Measurements from ENCODE around the gene B9D2.
A peak's percentile ranks its signal among the peaks of the same experiment; 100 is the strongest.
"Not testable (repeated sequence)": the region's sequence is repeated elsewhere in the genome, so short reads cannot be mapped to it uniquely, and the experiment has no call there.

The B9D2 gene

DNA sequence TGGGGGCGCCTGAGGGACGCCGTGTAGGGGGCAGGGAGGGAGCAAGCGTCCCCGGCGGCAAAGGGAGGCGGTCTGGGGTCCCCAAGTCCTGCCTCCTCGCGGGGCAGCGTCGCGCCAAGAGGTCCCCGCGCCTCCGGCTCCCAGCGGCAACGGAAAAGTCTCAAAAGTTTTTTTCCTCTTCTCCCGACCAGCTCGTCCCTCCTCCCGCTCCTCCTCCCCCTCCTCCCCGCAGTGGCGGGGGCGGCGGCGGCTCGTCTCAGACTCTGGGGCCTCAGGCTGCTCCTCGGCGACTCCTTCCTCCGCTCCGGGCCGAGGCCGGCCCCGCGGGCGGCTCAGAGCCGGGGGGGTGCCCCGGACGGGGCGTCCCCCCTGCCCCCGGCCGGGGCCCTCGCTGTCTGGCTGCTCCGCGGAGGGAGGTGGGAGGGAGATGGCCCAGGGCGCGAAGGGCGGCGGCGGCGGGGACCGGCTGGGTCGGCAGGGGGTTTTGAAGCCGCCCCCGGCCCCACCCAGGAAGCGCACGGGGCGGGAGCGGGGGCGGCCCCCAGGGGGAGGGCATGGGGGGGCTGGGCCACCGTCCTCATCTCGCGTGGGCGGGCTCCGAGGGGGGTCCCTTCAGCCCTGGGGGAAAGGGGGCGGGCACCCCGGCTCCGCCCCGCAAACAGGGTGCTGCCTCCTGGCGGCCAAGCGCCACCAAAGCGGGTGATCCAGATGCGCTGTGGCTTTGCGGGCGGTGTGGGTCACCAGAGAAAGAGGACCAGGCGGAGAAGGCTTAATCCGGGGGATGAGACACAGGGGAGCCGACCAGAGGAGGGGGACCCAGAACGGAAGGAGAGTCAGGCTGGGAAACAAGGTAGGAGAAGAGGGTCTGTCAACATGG lies 10.2 kb downstream of the B9D2 start, which contains the start of gene TGFB1:
Gene TGFB1 (minus strand): TSS at position 457 of the 877 bp plus-strand sequence. CDS start 878 bp downstream, outside the sequence.
- DNase-seq, result peak; percentile 91

DNA sequence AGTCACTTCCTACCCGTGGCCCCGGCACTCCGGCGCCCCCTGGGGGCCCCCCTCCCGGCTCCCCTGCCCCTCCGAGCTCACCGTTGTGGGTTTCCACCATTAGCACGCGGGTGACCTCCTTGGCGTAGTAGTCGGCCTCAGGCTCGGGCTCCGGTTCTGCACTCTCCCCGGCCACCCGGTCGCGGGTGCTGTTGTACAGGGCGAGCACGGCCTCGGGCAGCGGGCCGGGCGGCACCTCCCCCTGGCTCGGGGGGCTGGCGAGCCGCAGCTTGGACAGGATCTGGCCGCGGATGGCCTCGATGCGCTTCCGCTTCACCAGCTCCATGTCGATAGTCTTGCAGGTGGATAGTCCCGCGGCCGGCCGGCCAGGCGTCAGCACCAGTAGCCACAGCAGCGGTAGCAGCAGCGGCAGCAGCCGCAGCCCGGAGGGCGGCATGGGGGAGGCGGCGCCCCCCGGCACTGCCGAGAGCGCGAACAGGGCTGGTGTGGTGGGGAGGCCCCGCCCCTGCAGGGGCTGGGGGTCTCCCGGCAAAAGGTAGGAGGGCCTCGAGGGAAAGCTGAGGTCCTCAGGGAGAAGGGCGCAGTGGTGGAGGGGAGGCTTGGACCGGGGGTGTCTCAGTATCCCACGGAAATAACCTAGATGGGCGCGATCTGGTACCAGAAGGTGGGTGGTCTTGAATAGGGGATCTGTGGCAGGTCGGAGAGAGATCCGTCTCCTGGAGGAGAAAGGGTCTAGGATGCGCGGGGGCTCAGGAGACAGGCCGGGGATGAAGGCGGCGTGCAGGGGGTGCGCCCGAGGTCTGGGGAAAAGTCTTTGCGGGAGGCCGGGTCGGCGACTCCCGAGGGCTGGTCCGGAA lies 11.1 kb downstream of the B9D2 start:
- peak; percentile 78 to 84 for DNase-seq

DNA sequence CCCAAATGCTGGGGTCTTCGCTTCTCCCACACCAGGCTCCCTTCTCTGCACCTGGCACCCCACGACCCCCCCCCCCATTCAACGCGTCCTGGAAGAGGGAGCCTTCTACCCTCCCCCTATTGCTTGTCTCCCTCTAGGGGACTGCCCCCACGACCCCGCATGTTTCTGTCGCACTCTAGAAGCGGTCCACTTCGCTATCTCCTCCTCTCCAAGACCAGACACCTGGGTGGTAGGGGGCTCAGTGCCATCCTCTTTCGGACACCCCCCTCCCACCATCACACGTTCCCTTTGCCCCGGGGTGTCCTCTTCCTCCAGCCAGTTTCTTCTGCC lies 11.7 kb downstream of the B9D2 start:
- no peak for DNase-seq

- DNase-seq, result peak; percentile 83 to 86
These were observed 12.4 kb downstream of the B9D2 start for GRCh38 chr19:41351339-41352245.

DNA sequence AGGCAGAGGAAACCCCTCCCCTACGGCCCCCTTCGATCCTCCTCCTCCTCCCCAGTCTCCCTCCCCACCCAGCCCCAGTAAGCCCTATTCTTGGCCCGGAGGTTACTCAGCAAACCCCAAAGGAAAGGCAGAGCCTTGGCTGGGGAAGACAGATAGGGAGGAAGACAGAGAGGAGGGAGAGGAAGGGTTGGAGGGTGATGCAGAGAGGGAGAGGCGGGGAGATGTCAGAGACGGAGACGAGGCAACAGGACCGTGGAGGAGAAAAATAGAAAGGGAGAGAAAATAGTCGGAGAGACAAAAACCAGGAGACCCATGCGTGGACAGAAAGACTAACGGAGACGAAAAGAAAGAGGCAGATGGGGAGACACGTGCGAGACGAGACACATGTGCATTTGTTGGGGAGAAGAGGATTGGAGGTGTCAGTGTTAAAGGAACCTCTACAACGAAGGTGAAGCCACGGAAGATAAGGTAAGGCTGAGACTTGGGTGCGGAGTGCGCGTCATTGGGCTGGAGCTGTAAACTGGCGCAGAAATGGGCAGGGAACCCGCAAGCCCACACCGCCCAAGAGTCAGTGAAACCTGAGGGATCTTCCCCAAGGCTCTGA lies 13.1 kb downstream of the B9D2 start:
- no peak for DNase-seq

DNA sequence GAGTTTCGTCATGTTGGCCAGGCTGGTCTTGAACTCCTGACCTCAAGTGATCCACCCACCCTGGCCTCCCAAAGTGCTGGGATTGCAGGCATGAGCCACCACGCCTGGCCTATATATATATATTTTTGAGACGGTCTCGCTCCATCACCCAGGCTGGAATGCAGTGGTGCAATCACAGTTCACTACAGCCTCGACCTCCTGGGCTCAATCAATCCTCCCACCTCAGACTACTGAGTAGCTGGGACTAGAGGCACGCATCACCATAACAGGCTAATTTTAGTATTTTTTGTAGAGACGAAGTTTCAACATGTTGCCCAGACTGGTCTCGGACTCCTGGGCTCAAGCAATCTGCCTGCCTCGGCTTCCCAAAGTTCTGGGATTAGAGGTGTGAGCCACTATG lies 17.0 kb downstream of the B9D2 start:
- not testable (repeated sequence) for DNase-seq

DNA sequence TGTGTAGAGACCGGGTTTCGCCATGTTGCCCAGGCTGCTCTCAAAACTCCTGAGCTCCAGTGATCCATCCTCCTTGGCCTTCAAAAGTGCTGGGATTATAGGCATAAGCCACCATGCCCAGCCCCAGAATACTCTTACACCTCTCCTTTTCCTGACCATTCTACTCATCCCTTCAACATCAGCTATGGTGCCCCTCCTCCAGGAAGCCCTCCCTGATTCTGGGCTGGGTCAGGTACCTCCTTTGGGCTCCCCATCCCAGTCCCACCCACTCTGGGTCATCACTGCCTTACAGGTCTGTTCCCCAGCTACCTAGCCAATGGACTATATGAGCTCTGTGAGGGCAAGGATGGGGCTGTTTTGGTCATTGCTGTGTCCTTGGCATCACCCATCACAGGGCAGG lies 19.8 kb downstream of the B9D2 start:
- no peak for DNase-seq

- DNase-seq, result no peak
These were observed 22.1 kb downstream of the B9D2 start for GRCh38 chr19:41341669-41342490.

DNA sequence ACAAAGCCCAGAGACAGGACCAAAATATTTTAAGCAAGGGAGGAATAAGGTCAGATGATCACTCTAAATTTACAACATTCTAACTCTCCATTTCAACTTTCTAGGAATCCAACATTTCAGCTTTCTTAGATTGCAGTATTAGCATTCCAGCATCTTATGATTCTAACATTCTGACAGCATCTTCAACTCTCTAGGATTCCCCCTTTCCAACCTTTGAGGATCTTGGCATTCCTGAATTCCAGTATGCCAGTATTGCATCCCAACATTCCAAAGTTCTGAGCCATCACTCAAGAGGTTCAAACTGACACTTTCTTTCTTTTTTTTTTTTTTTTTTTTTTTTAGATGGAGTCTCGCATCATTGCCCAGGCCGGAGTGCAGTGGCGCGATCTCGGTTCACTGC lies 24.0 kb downstream of the B9D2 start:
- DNase-seq, result no peak

- DNase-seq, result no peak
These were observed 28.5 kb downstream of the B9D2 start for GRCh38 chr19:41335467-41335866.

GRCh38 chr19:41334793-41335192 lies 29.2 kb downstream of the B9D2 start:
- DNase-seq, result no peak

DNA sequence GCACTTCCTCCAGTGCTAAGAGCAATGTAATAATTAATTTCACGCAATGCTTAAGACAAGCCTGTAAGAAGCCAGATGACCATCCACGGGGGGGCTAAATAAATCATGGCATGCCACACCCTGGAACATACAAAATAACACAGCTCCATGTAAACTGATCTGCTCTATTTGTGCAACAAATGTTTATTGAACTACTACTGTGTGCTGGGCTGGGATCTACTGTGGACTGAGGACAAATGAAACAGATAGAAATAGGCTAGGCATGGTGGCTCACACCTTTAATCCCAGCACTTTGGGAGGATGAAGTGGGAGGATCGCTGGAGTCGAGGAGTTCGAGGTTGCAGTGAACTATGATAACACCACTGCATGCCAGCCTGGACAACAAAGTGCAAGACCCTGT lies 31.5 kb downstream of the B9D2 start:
- no peak for DNase-seq

GRCh38 chr19:41332000-41332399 lies 31.9 kb downstream of the B9D2 start:
- DNase-seq, result no peak

- no peak for DNase-seq
These were observed 32.8 kb downstream of the B9D2 start for GRCh38 chr19:41330946-41331678.

DNA sequence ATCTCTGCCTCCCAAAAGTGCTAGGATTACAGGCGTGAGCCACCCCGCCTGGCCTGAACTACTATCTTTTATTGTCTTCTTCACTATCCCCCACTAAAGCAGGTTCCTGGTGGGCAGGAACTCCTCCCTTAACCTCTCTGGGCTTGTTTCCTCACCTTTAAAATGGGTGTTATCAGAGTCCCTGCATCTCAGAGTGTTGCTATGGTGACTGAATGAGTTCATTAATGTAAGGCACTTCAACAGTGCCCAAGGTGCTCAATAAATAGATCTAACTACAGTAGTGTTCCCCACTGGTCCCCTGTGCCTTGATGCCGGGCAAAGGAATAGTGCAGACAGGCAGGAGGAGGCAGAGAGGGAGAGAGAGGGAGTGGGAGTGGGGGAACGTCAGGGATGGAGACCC lies 33.5 kb downstream of the B9D2 start:
- DNase-seq, result no peak

DNA sequence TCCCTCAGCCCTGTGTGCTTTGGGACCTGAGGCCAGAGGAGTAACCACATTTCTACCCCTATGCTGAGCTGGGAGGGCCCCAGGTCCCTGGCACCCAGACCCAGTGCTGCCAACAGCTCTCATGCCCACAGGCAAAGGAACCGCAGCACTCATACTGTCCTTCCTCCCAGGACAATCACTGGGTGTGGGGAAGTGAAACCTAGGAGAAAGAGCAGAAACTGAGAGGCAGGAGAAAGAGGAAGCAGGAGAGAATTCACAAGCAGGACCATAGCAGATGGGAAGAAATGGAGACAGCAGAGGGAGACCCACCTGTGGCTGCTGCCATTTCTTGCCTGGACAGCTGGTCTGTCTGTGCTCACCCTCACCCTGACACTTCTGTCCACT lies 35.1 kb downstream of the B9D2 start:
- no peak for DNase-seq

GRCh38 chr19:41328157-41328841 lies 35.6 kb downstream of the B9D2 start:
- peak; percentile 53 to 69 for DNase-seq

DNA sequence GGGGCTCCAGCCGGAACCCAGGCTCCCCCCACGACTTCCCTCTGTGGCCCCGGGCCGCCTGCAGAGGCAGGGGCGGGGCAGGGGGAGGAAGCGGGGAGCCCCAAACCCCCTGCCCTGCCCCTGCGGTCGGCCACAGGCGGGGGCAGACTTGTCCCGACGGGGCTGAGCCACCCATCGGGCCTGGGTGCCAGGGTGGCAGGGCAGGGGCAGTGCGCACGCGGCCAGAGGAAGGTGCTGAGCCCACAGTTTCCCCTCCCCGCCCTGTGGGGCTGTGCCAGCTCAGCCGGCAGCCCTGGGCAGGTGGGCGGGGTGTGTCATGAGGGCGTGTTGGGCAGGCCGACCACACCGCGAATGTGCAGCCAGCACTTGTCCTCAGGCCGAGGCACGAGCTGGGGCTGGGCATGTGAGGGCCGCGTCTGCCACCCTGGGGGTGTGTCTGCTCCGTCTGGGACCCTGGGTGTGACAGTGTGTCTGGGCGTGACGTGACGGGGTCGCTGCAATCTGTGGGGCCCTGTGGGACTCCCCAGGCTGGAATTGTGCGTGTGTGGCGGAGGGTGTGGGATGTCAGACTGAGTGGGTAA lies 36.3 kb downstream of the B9D2 start:
- peak; percentile 79 to 89 for DNase-seq

- no peak for DNase-seq
These were observed 36.8 kb downstream of the B9D2 start for GRCh38 chr19:41327076-41327575.
